ENCODE data around the gene AK5. TPM values are rescaled to one million over a fixed set of nuclear protein-coding genes. Genes with fewer than 3 reads are reported as not detected.

The AK5 gene
- 1.8 TPM for polyA plus RNA-seq (2013, experiment 1 of 2)
- polyA plus RNA-seq (2013, experiment 2 of 2): 2.6 TPM

- Histone ChIP-seq H3K23ac (ENCODE audit: low read depth, low read length, poor library complexity) (no peak within 1 kb of the TSS), H3K4me3 (ENCODE audit: low read length in 2 of 2) (peak within 1 kb of the TSS; percentile 59 to 85), H3K4ac (ENCODE audit: low read length) (no peak within 1 kb of the TSS), H3K9me3 (replicated peaks in 1 of 2; ENCODE audit: control insufficient read depth in 2 of 2, insufficient read depth in 1 of 2, low read depth in 1 of 2, low read length in 2 of 2) (no peaks in the 10 kb centered on the region), H3K4me2 (ENCODE audit: insufficient read depth, low read length, poor library complexity, severe bottlenecking) (peak within 1 kb of the TSS; percentile 99), H4K91ac (ENCODE audit: low read depth, low read length, poor library complexity) (no peak within 1 kb of the TSS), H2BK12ac (ENCODE audit: low read length) (peak within 1 kb of the TSS; percentile 80), H2BK5ac (ENCODE audit: low read length) (no peak within 1 kb of the TSS), H3K27me3 (ENCODE audit: control insufficient read depth in 3 of 3, insufficient read depth in 3 of 3, low read depth in 1 of 3, low read length in 3 of 3) (peaks cover 2 to 31% (median 20%) of the 10 kb centered on the region in 3 experiments), H3K36me3 (replicated peaks in 1 of 2; ENCODE audit: control insufficient read depth in 2 of 2, insufficient read depth in 2 of 2, low read length in 2 of 2) (no peaks in the 10 kb centered on the region), H3K4me1 (ENCODE audit: control insufficient read depth in 2 of 2, insufficient read depth in 1 of 2, low read depth in 1 of 2, low read length in 2 of 2) (peaks cover 0 to 3% of the 10 kb centered on the region in 2 donors), H2AK5ac (ENCODE audit: low read depth, low read length) (no peak within 1 kb of the TSS), H3K18ac (ENCODE audit: low read length) (peak within 1 kb of the TSS; percentile 90), H4K8ac (ENCODE audit: low read depth, low read length) (no peak within 1 kb of the TSS), H3K9ac (ENCODE audit: low read depth, low read length, poor library complexity) (peak within 1 kb of the TSS; percentile 90), H2BK120ac (ENCODE audit: low read depth, low read length) (peak within 1 kb of the TSS; percentile 27), H2BK15ac (ENCODE audit: low read length) (peak within 1 kb of the TSS; percentile 94), H2AFZ (ENCODE audit: low read length) (peak within 1 kb of the TSS; percentile 97), H3K14ac (ENCODE audit: low read length) (peak within 1 kb of the TSS; percentile 59), H3K79me1 (ENCODE audit: low read depth, low read length) (no peaks in the 10 kb centered on the region), H3K27ac (replicated peaks; ENCODE audit: low read length) (no peak within 1 kb of the TSS)
- no CpG with 5 or more reads among the region's 71 CpGs for WGBS, 2 donors (ENCODE audit: extremely low coverage in 2 of 2, insufficient read length in 2 of 2, insufficient replicate concordance in 1 of 2)
- DNase-seq (ENCODE audit: low spot score): peak; percentile 67
These were observed at the start of gene AK5 for GRCh38 chr1:77281491-77282186. Gene AK5, plus strand, starts transcription at chr1:77282019. Its CDS starts 295 bp downstream, at chr1:77282314.

- H3K4me1 ChIP-seq (ENCODE audit: control insufficient read depth in 2 of 2, insufficient read depth in 1 of 2, low read depth in 1 of 2, low read length in 2 of 2): no peaks in the 10 kb centered on the region
- H2BK12ac ChIP-seq (ENCODE audit: low read length): no peak overlapping the region
- H4K8ac ChIP-seq (ENCODE audit: low read depth, low read length): no peak overlapping the region
- H2BK5ac ChIP-seq (ENCODE audit: low read length): no peak overlapping the region
- H3K36me3 ChIP-seq (replicated peaks in 1 of 2; ENCODE audit: control insufficient read depth in 2 of 2, insufficient read depth in 2 of 2, low read length in 2 of 2): no peaks in the 10 kb centered on the region
- WGBS, 2 donors (ENCODE audit: extremely low coverage in 2 of 2, insufficient read length in 2 of 2, insufficient replicate concordance in 1 of 2): no CpG with 5 or more reads among the region's 1 CpG
- no peak overlapping the region for H3K9ac ChIP-seq (ENCODE audit: low read depth, low read length, poor library complexity)
- H3K18ac ChIP-seq (ENCODE audit: low read length): no peak overlapping the region
- no peak overlapping the region for H4K91ac ChIP-seq (ENCODE audit: low read depth, low read length, poor library complexity)
- H3K27me3 ChIP-seq (ENCODE audit: control insufficient read depth in 3 of 3, insufficient read depth in 3 of 3, low read depth in 1 of 3, low read length in 3 of 3): no peaks in the 10 kb centered on the region
- peaks cover 0 to 5% of the 10 kb centered on the region in 2 donors for H3K9me3 ChIP-seq (replicated peaks in 1 of 2; ENCODE audit: control insufficient read depth in 2 of 2, insufficient read depth in 1 of 2, low read depth in 1 of 2, low read length in 2 of 2)
- H3K27ac ChIP-seq (replicated peaks; ENCODE audit: low read length): no peak overlapping the region
- no peak overlapping the region for H3K14ac ChIP-seq (ENCODE audit: low read length)
- no peak overlapping the region for H2AK5ac ChIP-seq (ENCODE audit: low read depth, low read length)
- no peak overlapping the region for H2BK15ac ChIP-seq (ENCODE audit: low read length)
- no peak overlapping the region for H3K4me2 ChIP-seq (ENCODE audit: insufficient read depth, low read length, poor library complexity, severe bottlenecking)
- no peak for DNase-seq (ENCODE audit: low spot score)
- no peak overlapping the region for H3K4ac ChIP-seq (ENCODE audit: low read length)
- H2BK120ac ChIP-seq (ENCODE audit: low read depth, low read length): no peak overlapping the region
- H3K4me3 ChIP-seq (ENCODE audit: low read length in 2 of 2): no peak overlapping the region
- H2AFZ ChIP-seq (ENCODE audit: low read length): no peak overlapping the region
- H3K23ac ChIP-seq (ENCODE audit: low read depth, low read length, poor library complexity): no peak overlapping the region
- no peaks in the 10 kb centered on the region for H3K79me1 ChIP-seq (ENCODE audit: low read depth, low read length)
These were observed 49.0 kb upstream of the AK5 start for GRCh38 chr1:77232829-77233228.

- no peak overlapping the region for H3K14ac ChIP-seq (ENCODE audit: low read length)
- H3K4me3 ChIP-seq (ENCODE audit: low read length in 2 of 2): no peak overlapping the region
- H3K27ac ChIP-seq (replicated peaks; ENCODE audit: low read length): no peak overlapping the region
- H3K4ac ChIP-seq (ENCODE audit: low read length): no peak overlapping the region
- no peak overlapping the region for H2BK15ac ChIP-seq (ENCODE audit: low read length)
- DNase-seq (ENCODE audit: low spot score): no peak
- H3K27me3 ChIP-seq (ENCODE audit: control insufficient read depth in 3 of 3, insufficient read depth in 3 of 3, low read depth in 1 of 3, low read length in 3 of 3): no peaks in the 10 kb centered on the region
- no peak overlapping the region for H2BK120ac ChIP-seq (ENCODE audit: low read depth, low read length)
- H3K18ac ChIP-seq (ENCODE audit: low read length): no peak overlapping the region
- no peak overlapping the region for H3K23ac ChIP-seq (ENCODE audit: low read depth, low read length, poor library complexity)
- H3K79me1 ChIP-seq (ENCODE audit: low read depth, low read length): no peaks in the 10 kb centered on the region
- H2BK5ac ChIP-seq (ENCODE audit: low read length): no peak overlapping the region
- no peak overlapping the region for H2AFZ ChIP-seq (ENCODE audit: low read length)
- no peaks in the 10 kb centered on the region for H3K4me1 ChIP-seq (ENCODE audit: control insufficient read depth in 2 of 2, insufficient read depth in 1 of 2, low read depth in 1 of 2, low read length in 2 of 2)
- WGBS, 2 donors (ENCODE audit: extremely low coverage in 2 of 2, insufficient read length in 2 of 2, insufficient replicate concordance in 1 of 2): no CpG with 5 or more reads among the region's 1 CpG
- H3K4me2 ChIP-seq (ENCODE audit: insufficient read depth, low read length, poor library complexity, severe bottlenecking): no peak overlapping the region
- peaks cover 0 to 5% of the 10 kb centered on the region in 2 donors for H3K9me3 ChIP-seq (replicated peaks in 1 of 2; ENCODE audit: control insufficient read depth in 2 of 2, insufficient read depth in 1 of 2, low read depth in 1 of 2, low read length in 2 of 2)
- H3K9ac ChIP-seq (ENCODE audit: low read depth, low read length, poor library complexity): no peak overlapping the region
- H4K8ac ChIP-seq (ENCODE audit: low read depth, low read length): no peak overlapping the region
- H2BK12ac ChIP-seq (ENCODE audit: low read length): no peak overlapping the region
- no peaks in the 10 kb centered on the region for H3K36me3 ChIP-seq (replicated peaks in 1 of 2; ENCODE audit: control insufficient read depth in 2 of 2, insufficient read depth in 2 of 2, low read length in 2 of 2)
- no peak overlapping the region for H4K91ac ChIP-seq (ENCODE audit: low read depth, low read length, poor library complexity)
- no peak overlapping the region for H2AK5ac ChIP-seq (ENCODE audit: low read depth, low read length)
These were observed 47.7 kb upstream of the AK5 start for GRCh38 chr1:77234096-77234495.

GRCh38 chr1:77234943-77235342, 46.9 kb upstream of the AK5 start:
- Histone ChIP-seq H2AFZ (ENCODE audit: low read length) (no peak overlapping the region), H2BK5ac (ENCODE audit: low read length) (no peak overlapping the region), H3K36me3 (replicated peaks in 1 of 2; ENCODE audit: control insufficient read depth in 2 of 2, insufficient read depth in 2 of 2, low read length in 2 of 2) (no peaks in the 10 kb centered on the region), H3K27ac (replicated peaks; ENCODE audit: low read length) (no peak overlapping the region), H3K9ac (ENCODE audit: low read depth, low read length, poor library complexity) (no peak overlapping the region), H2AK5ac (ENCODE audit: low read depth, low read length) (no peak overlapping the region), H3K4me3 (ENCODE audit: low read length in 2 of 2) (no peak overlapping the region), H3K18ac (ENCODE audit: low read length) (no peak overlapping the region), H3K27me3 (ENCODE audit: control insufficient read depth in 3 of 3, insufficient read depth in 3 of 3, low read depth in 1 of 3, low read length in 3 of 3) (no peaks in the 10 kb centered on the region), H4K91ac (ENCODE audit: low read depth, low read length, poor library complexity) (no peak overlapping the region), H3K14ac (ENCODE audit: low read length) (no peak overlapping the region), H4K8ac (ENCODE audit: low read depth, low read length) (no peak overlapping the region), H2BK15ac (ENCODE audit: low read length) (no peak overlapping the region), H3K79me1 (ENCODE audit: low read depth, low read length) (no peaks in the 10 kb centered on the region), H3K4me2 (ENCODE audit: insufficient read depth, low read length, poor library complexity, severe bottlenecking) (no peak overlapping the region), H3K9me3 (replicated peaks in 1 of 2; ENCODE audit: control insufficient read depth in 2 of 2, insufficient read depth in 1 of 2, low read depth in 1 of 2, low read length in 2 of 2) (peaks cover 0 to 5% of the 10 kb centered on the region in 2 donors), H2BK12ac (ENCODE audit: low read length) (no peak overlapping the region), H3K23ac (ENCODE audit: low read depth, low read length, poor library complexity) (no peak overlapping the region), H3K4me1 (ENCODE audit: control insufficient read depth in 2 of 2, insufficient read depth in 1 of 2, low read depth in 1 of 2, low read length in 2 of 2) (no peaks in the 10 kb centered on the region), H3K4ac (ENCODE audit: low read length) (no peak overlapping the region), H2BK120ac (ENCODE audit: low read depth, low read length) (no peak overlapping the region)
- DNase-seq (ENCODE audit: low spot score): no peak
- WGBS, 2 donors (ENCODE audit: extremely low coverage in 2 of 2, insufficient read length in 2 of 2, insufficient replicate concordance in 1 of 2): no CpG with 5 or more reads among the region's 1 CpG
